T-cell (primary cell): ENCODE measurements around the gene SNCG. TPM values are rescaled to one million over a fixed set of nuclear protein-coding genes. Genes with fewer than 3 reads are reported as not detected.

Experiments used
- ATAC-seq, 4 experiments: fragments of 200-7000 bp in 3 of 4; fragments of 150-1000 bp in 1 of 4; cut with Tn5 transposase; replicated peaks in 1 of 4; 1 replicate in 3 of 4; 2 replicates in 1 of 4; pipeline ENCODE4 v1.10.0; 2021; ENCODE audit warnings: moderate library complexity in 3 of 4, mild to moderate bottlenecking in 2 of 4, moderate number of reproducible peaks in 1 of 4
- CTCF ChIA-PET, 2 donors: fragments of 300-600 bp; sonication (Branson Sonifier 250); formaldehyde crosslinking; loops; one replicate each; lab custom pipeline; 2022; ENCODE audit warnings: antibody characterized with exemption in 2 of 2; lab: Charles Lee
- POLR2A ChIA-PET, 2 donors: fragments of 300-600 bp; sonication (Branson Sonifier 250); formaldehyde crosslinking; loops; one replicate each; lab custom pipeline; 2022; ENCODE audit warnings: antibody characterized with exemption in 2 of 2; lab: Charles Lee
- DNase-seq, 35 experiments: peaks; one replicate each; pipeline versions ENCODE4 v3.0.0 to v3.0.0-alpha.2; 2013 to 2023
- H3K27ac ChIP-seq: one replicate; pipeline ENCODE4 v1.5.1; 2013; ENCODE audit warnings: low read length
- H3K27me3 ChIP-seq, 2 experiments: replicated peaks in 1 of 2; 1 replicate in 1 of 2; 2 replicates in 1 of 2; pipeline versions ENCODE4 v1.6.1 to v1.7.0; 2013; ENCODE audit warnings: low read length in 1 of 2, mixed read lengths in 1 of 2; ENCODE audit not compliant: control insufficient read depth in 2 of 2, insufficient read depth in 2 of 2; ENCODE audit errors: extremely low read depth in 1 of 2
- H3K36me3 ChIP-seq, 2 donors: 1 replicate in 1 of 2; 2 replicates in 1 of 2; pipeline versions ENCODE4 v1.6.1 to v1.7.0; 2013; ENCODE audit warnings: low read length in 1 of 2; ENCODE audit not compliant: control insufficient read depth in 2 of 2, insufficient read depth in 1 of 2; ENCODE audit errors: extremely low read depth in 1 of 2
- H3K4me1 ChIP-seq, 2 experiments: 1 replicate in 1 of 2; 2 replicates in 1 of 2; pipeline versions ENCODE4 v1.6.1 to v1.7.0; 2013; ENCODE audit warnings: low read length in 2 of 2, mixed read lengths in 1 of 2; ENCODE audit not compliant: insufficient read depth in 2 of 2, control insufficient read depth in 1 of 2; ENCODE audit errors: extremely low read depth in 1 of 2
- H3K4me3 ChIP-seq, 2 donors: 1 replicate in 1 of 2; 2 replicates in 1 of 2; pipeline versions ENCODE4 v1.5.1 to v1.7.0; 2013; ENCODE audit warnings: mild to moderate bottlenecking in 2 of 2, low read length in 1 of 2, moderate library complexity in 1 of 2; ENCODE audit not compliant: control insufficient read depth in 1 of 2; ENCODE audit errors: extremely low read depth in 1 of 2
- H3K9me3 ChIP-seq: 2 replicates; pipeline ENCODE4 v1.7.0; 2013
- H3K27ac Mint-ChIP-seq, 2 donors: one replicate each; pipeline ENCODE4 v1.8.0; 2020 to 2021; ENCODE audit warnings: mild to moderate bottlenecking in 2 of 2, mixed read lengths in 2 of 2
- H3K27me3 Mint-ChIP-seq, 2 donors: one replicate each; pipeline ENCODE4 v1.8.0; 2021 to 2022; ENCODE audit warnings: mixed read lengths in 2 of 2
- H3K36me3 Mint-ChIP-seq: one replicate; pipeline ENCODE4 v1.8.0; 2021; ENCODE audit warnings: mixed read lengths
- H3K4me1 Mint-ChIP-seq, 3 donors: one replicate each; pipeline ENCODE4 v1.8.0; 2020 to 2022; ENCODE audit warnings: mixed read lengths in 3 of 3, mild to moderate bottlenecking in 1 of 3
- H3K4me3 Mint-ChIP-seq, 3 donors: one replicate each; pipeline ENCODE4 v1.8.0; 2020 to 2022; ENCODE audit warnings: mild to moderate bottlenecking in 3 of 3, mixed read lengths in 3 of 3, moderate library complexity in 3 of 3
- H3K9me3 Mint-ChIP-seq, 3 donors: one replicate each; pipeline ENCODE4 v1.8.0; 2020 to 2022; ENCODE audit warnings: mixed read lengths in 3 of 3
- WGBS: methylation state at CpG from one replicate; pipeline ENCODE4 v1.1.5; 2013; ENCODE audit warnings: missing lambda C conversion rate; ENCODE audit not compliant: insufficient coverage; 5-methylcytosine and 5-hydroxymethylcytosine counted together
- total RNA-seq, 35 experiments: library from RNA in 6 of 35; stranded (reverse) in 6 of 35; fragments of 120-200 nt in 1 of 35; gene quantifications; one replicate each; pipeline versions ENCODE4 v1.2.1 to v1.2.4 and lab custom pipeline; 2013 to 2026

Gene SNCG
- under 1 TPM in 3 of 5 donors, not detected in 2; 0.41 to 0.66 (median 0.44) TPM for total RNA-seq
- total RNA-seq (2013), result 0.98 TPM
- total RNA-seq (lab: John Stamatoyannopoulos, UW), result 0 to 0.14 (median 0) reads per million in 29 experiments

GRCh38 chr10:86958116-86958900, at the start of gene SNCG:
Gene SNCG (plus strand): TSS chr10:86958599. CDS start chr10:86958698, 99 bp downstream.
- H3K27ac ChIP-seq, result no peak within 1 kb of the TSS
- POLR2A ChIA-PET, result no interaction called here
- no peaks in the 10 kb centered on the region for H3K36me3 ChIP-seq
- no peak for ATAC-seq
- Mint-ChIP-seq H3K4me3 (no peak within 1 kb of the TSS), H3K36me3 (no peaks in the 10 kb centered on the region), H3K27ac (no peak within 1 kb of the TSS), H3K4me1 (peaks cover 0 to 5% (median 0%) of the 10 kb centered on the region in 3 donors), H3K9me3 (no peaks in the 10 kb centered on the region), H3K27me3 (no peaks in the 10 kb centered on the region)
- H3K4me1 ChIP-seq, result peaks cover 6 to 36% of the 10 kb centered on the region in 2 experiments
- DNase-seq, result no peak
- H3K9me3 ChIP-seq, result no peaks in the 10 kb centered on the region
- peaks cover 0 to 31% of the 10 kb centered on the region in 2 experiments for H3K27me3 ChIP-seq
- no peak within 1 kb of the TSS for H3K4me3 ChIP-seq
- CTCF ChIA-PET, result no interaction called here
- WGBS, result 72% methylated on average over 13 of the region's 22 CpGs

GRCh38 chr10:86914734-86915133, 43.7 kb upstream of the SNCG start:
- H3K27ac Mint-ChIP-seq, result no peak overlapping the region
- DNase-seq (no peak), ATAC-seq (no peak)
- CTCF ChIA-PET, result no interaction called here
- Histone ChIP-seq H3K27me3 (no peaks in the 10 kb centered on the region), H3K4me1 (no peaks in the 10 kb centered on the region), H3K27ac (no peak overlapping the region), H3K4me3 (no peak overlapping the region), H3K9me3 (no peaks in the 10 kb centered on the region), H3K36me3 (peaks cover 0 to 12% of the 10 kb centered on the region in 2 donors)
- H3K4me1 Mint-ChIP-seq, result no peaks in the 10 kb centered on the region
- H3K4me3 Mint-ChIP-seq, result no peak overlapping the region
- POLR2A ChIA-PET, result no interaction called here
- H3K27me3 Mint-ChIP-seq, result no peaks in the 10 kb centered on the region
- H3K36me3 Mint-ChIP-seq, result peaks cover 36% of the 10 kb centered on the region
- no CpG with 5 or more reads among the region's 1 CpG for WGBS
- no peaks in the 10 kb centered on the region for H3K9me3 Mint-ChIP-seq

GRCh38 chr10:86918022-86918471, 40.4 kb upstream of the SNCG start:
- peaks cover 41% of the 10 kb centered on the region for H3K36me3 Mint-ChIP-seq
- H3K9me3 ChIP-seq, result no peaks in the 10 kb centered on the region
- no peak for DNase-seq
- H3K4me3 Mint-ChIP-seq, result no peak overlapping the region
- POLR2A ChIA-PET, result interaction anchor here in 1 of 2 donors (0.6 kb wide), 1 partner anchor 16 kb away, joined by 4 read pairs; no protein-coding TSS in a partner anchor
- no CpG with 5 or more reads among the region's 5 CpGs for WGBS
- CTCF ChIA-PET, result no interaction called here
- no peaks in the 10 kb centered on the region for H3K27me3 ChIP-seq
- no peak overlapping the region for H3K27ac ChIP-seq
- ATAC-seq, result no peak
- no peak overlapping the region for H3K27ac Mint-ChIP-seq
- no peaks in the 10 kb centered on the region for H3K9me3 Mint-ChIP-seq
- H3K36me3 ChIP-seq, result peaks cover 0 to 17% of the 10 kb centered on the region in 2 donors
- no peak overlapping the region for H3K4me3 ChIP-seq
- H3K27me3 Mint-ChIP-seq, result no peaks in the 10 kb centered on the region
- H3K4me1 ChIP-seq, result no peaks in the 10 kb centered on the region
- H3K4me1 Mint-ChIP-seq, result no peaks in the 10 kb centered on the region

- ChIA-PET POLR2A (no interaction called here), CTCF (no interaction called here)
- peaks cover 27% of the 10 kb centered on the region for H3K36me3 Mint-ChIP-seq
- no peaks in the 10 kb centered on the region for H3K9me3 Mint-ChIP-seq
- WGBS, result 92% methylated on average over 8 of the region's 9 CpGs
- Histone ChIP-seq H3K36me3 (peaks cover 0 to 14% of the 10 kb centered on the region in 2 donors), H3K27me3 (no peaks in the 10 kb centered on the region), H3K9me3 (no peaks in the 10 kb centered on the region), H3K27ac (no peak overlapping the region), H3K4me3 (no peak overlapping the region), H3K4me1 (no peaks in the 10 kb centered on the region)
- H3K27me3 Mint-ChIP-seq, result no peaks in the 10 kb centered on the region
- no peak overlapping the region for H3K4me3 Mint-ChIP-seq
- no peak for DNase-seq
- H3K4me1 Mint-ChIP-seq, result no peaks in the 10 kb centered on the region
- ATAC-seq, result no peak
- H3K27ac Mint-ChIP-seq, result no peak overlapping the region
These were observed 35.8 kb upstream of the SNCG start for GRCh38 chr10:86922553-86922961.

- 93% methylated on average over 8 of the region's 15 CpGs for WGBS
- no peak for ATAC-seq
- no peaks in the 10 kb centered on the region for H3K9me3 ChIP-seq
- H3K27ac ChIP-seq, result no peak overlapping the region
- H3K9me3 Mint-ChIP-seq, result no peaks in the 10 kb centered on the region
- no peaks in the 10 kb centered on the region for H3K4me1 ChIP-seq
- no peaks in the 10 kb centered on the region for H3K36me3 ChIP-seq
- ChIA-PET POLR2A (no interaction called here), CTCF (interaction anchor here in 1 of 2 donors (0.7 kb wide), 1 partner anchor 10 kb away, joined by 4 read pairs; no protein-coding TSS in a partner anchor)
- H3K27ac Mint-ChIP-seq, result no peak overlapping the region
- H3K4me1 Mint-ChIP-seq, result no peaks in the 10 kb centered on the region
- no peaks in the 10 kb centered on the region for H3K27me3 ChIP-seq
- no peak overlapping the region for H3K4me3 ChIP-seq
- H3K27me3 Mint-ChIP-seq, result no peaks in the 10 kb centered on the region
- H3K4me3 Mint-ChIP-seq, result no peak overlapping the region
- H3K36me3 Mint-ChIP-seq, result peaks cover 3% of the 10 kb centered on the region
- no peak for DNase-seq
These were observed 28.7 kb upstream of the SNCG start for GRCh38 chr10:86929468-86930380.

- H3K27ac ChIP-seq, result no peak overlapping the region
- H3K9me3 ChIP-seq, result no peaks in the 10 kb centered on the region
- DNase-seq (no peak), ATAC-seq (no peak)
- POLR2A ChIA-PET, result no interaction called here
- Mint-ChIP-seq H3K27ac (no peak overlapping the region), H3K36me3 (peaks cover 3% of the 10 kb centered on the region), H3K4me1 (no peaks in the 10 kb centered on the region), H3K9me3 (no peaks in the 10 kb centered on the region), H3K4me3 (no peak overlapping the region), H3K27me3 (no peaks in the 10 kb centered on the region)
- H3K4me3 ChIP-seq, result no peak overlapping the region
- H3K36me3 ChIP-seq, result no peaks in the 10 kb centered on the region
- WGBS, result no CpG with 5 or more reads among the region's 1 CpG
- H3K4me1 ChIP-seq, result no peaks in the 10 kb centered on the region
- no peaks in the 10 kb centered on the region for H3K27me3 ChIP-seq
- CTCF ChIA-PET, result interaction anchor here (0.5 to 0.6 kb wide), 2 partner anchors 479 to 1033 kb away, joined by 3 read pairs; no protein-coding TSS in a partner anchor
These were observed 26.5 kb upstream of the SNCG start for GRCh38 chr10:86931872-86932271.
